ENCODE results near the gene SRCAP. TPM values are rescaled to one million over a fixed set of nuclear protein-coding genes. Genes with fewer than 3 reads are reported as not detected.

Gene SRCAP
- polyA plus RNA-seq, 1 of the 3 experiments (the other 2 are of a cell fraction): 5.6 TPM

- H3K27me3 ChIP-seq (ENCODE audit: insufficient read depth): no peaks in the 10 kb centered on the region
- TF ChIP-seq MAX (IDR thresholded peaks at IDR 0.05; ENCODE audit: low read depth) (no peak), RCOR1 (IDR thresholded peaks at IDR 0.05; ENCODE audit: low read length) (no peak), NFIC (IDR thresholded peaks at IDR 0.05; ENCODE audit: borderline replicate concordance) (no peak), GABPA (IDR thresholded peaks at IDR 0.05; ENCODE audit: low read depth) (no peak), YY1 (IDR thresholded peaks at IDR 0.05; ENCODE audit: low read depth) (no peak), FOSL2 (IDR thresholded peaks at IDR 0.05; ENCODE audit: borderline replicate concordance, low read depth) (no peak), USF2 (IDR thresholded peaks at IDR 0.05; ENCODE audit: borderline replicate concordance, low read depth, low read length) (no peak), NRF1 (IDR thresholded peaks at IDR 0.05; ENCODE audit: low read depth, low read length) (no peak), MXI1 (IDR thresholded peaks at IDR 0.05; ENCODE audit: low read depth, low read length) (no peak)
- ChIA-PET CTCF (no interaction called here), POLR2A (no interaction called here)
- H3K4me1 ChIP-seq (ENCODE audit: control insufficient read depth in 1 of 2, insufficient read depth in 2 of 2, low read depth in 1 of 2, low read length in 1 of 2): peaks cover 12 to 26% of the 10 kb centered on the region in 2 experiments; a peak in 3 of 4 replicates
- no peak for DNase-seq
- H3K9ac ChIP-seq: no peak overlapping the region
- H3K27ac ChIP-seq (ENCODE audit: low read depth in 2 of 2, low read length in 1 of 2): no peak overlapping the region
- no peaks in the 10 kb centered on the region for H3K9me2 ChIP-seq
- WGBS (ENCODE audit: low lambda C conversion rate): 95% methylated on average over 6 of the region's 6 CpGs
- H3K4me3 ChIP-seq (ENCODE audit: low read depth in 2 of 2, low read length in 1 of 2): no peak overlapping the region
- peaks cover 25% of the 10 kb centered on the region for H3K79me2 ChIP-seq (ENCODE audit: insufficient read depth)
- no peaks in the 10 kb centered on the region for H4K20me1 ChIP-seq (ENCODE audit: insufficient read depth)
- H3K4me2 ChIP-seq: no peak overlapping the region
- H3F3A ChIP-seq (replicated peaks; ENCODE audit: insufficient read depth): peaks cover 29% of the 10 kb centered on the region
- no peak overlapping the region for H2AFZ ChIP-seq (ENCODE audit: low read depth)
- peaks cover 12 to 45% of the 10 kb centered on the region in 2 experiments for H3K36me3 ChIP-seq (replicated peaks in 1 of 2; ENCODE audit: control insufficient read depth in 1 of 2, insufficient read depth in 2 of 2, low read length in 1 of 2)
- no peaks in the 10 kb centered on the region for H3K9me3 ChIP-seq
These were observed 80.6 kb downstream of the SRCAP start for GRCh38 chr16:30779596-30779995.

GRCh38 chr16:30780021-30780420 lies 81.0 kb downstream of the SRCAP start:
- DNase-seq: no peak
- POLR2A ChIA-PET: interaction anchor here (0.6 kb wide), 1 partner anchor 79 kb away, joined by 3 read pairs; no protein-coding TSS in a partner anchor
- peaks cover 29% of the 10 kb centered on the region for H3K79me2 ChIP-seq (ENCODE audit: insufficient read depth)
- WGBS (ENCODE audit: low lambda C conversion rate): 94% methylated on average over 3 of the region's 3 CpGs
- CTCF ChIA-PET: no interaction called here
- TF ChIP-seq NFIC (IDR thresholded peaks at IDR 0.05; ENCODE audit: borderline replicate concordance) (no peak), MEF2A (IDR thresholded peaks at IDR 0.05; ENCODE audit: borderline replicate concordance, low read depth) (no peak), NRF1 (IDR thresholded peaks at IDR 0.05; ENCODE audit: low read depth, low read length) (no peak), TEAD4 (IDR thresholded peaks at IDR 0.05; ENCODE audit: borderline replicate concordance, insufficient read depth) (no peak), RXRA (IDR thresholded peaks at IDR 0.05; ENCODE audit: borderline replicate concordance, low read depth) (no peak), IRF3 (IDR thresholded peaks at IDR 0.05; ENCODE audit: low read depth, low read length) (no peak), YY1 (IDR thresholded peaks at IDR 0.05; ENCODE audit: low read depth) (no peak), TCF12 (IDR thresholded peaks at IDR 0.05) (no peak), REST (IDR thresholded peaks at IDR 0.05; ENCODE audit: low read depth, low read length) (no peak), FOXJ3 (CRISPR knock-in tag; IDR thresholded peaks at IDR 0.05) (no peak), RCOR1 (IDR thresholded peaks at IDR 0.05; ENCODE audit: low read length) (no peak), RFX5 (IDR thresholded peaks at IDR 0.05; ENCODE audit: low read length) (no peak), CHD2 (IDR thresholded peaks at IDR 0.05; ENCODE audit: low read length, partially characterized antibody) (no peak), PBX3 (IDR thresholded peaks at IDR 0.05) (no peak), FOXM1 (IDR thresholded peaks at IDR 0.05; ENCODE audit: low read depth) (no peak), SMC3 (IDR thresholded peaks at IDR 0.05; ENCODE audit: low read depth, low read length) (no peak), EP300 (IDR thresholded peaks at IDR 0.05; ENCODE audit: borderline replicate concordance in 1 of 2, low read depth in 1 of 2, low read length in 1 of 2) (no peak), TAF1 (IDR thresholded peaks at IDR 0.05; ENCODE audit: borderline replicate concordance, low read depth, low read length) (no peak)
- H3F3A ChIP-seq (replicated peaks; ENCODE audit: insufficient read depth): peaks cover 26% of the 10 kb centered on the region
- H3K4me3 ChIP-seq (ENCODE audit: low read depth in 2 of 2, low read length in 1 of 2): no peak overlapping the region
- no peaks in the 10 kb centered on the region for H3K9me3 ChIP-seq
- H3K4me1 ChIP-seq (ENCODE audit: control insufficient read depth in 1 of 2, insufficient read depth in 2 of 2, low read depth in 1 of 2, low read length in 1 of 2): peaks cover 9 to 23% of the 10 kb centered on the region in 2 experiments; a peak in 3 of 4 replicates
- H4K20me1 ChIP-seq (ENCODE audit: insufficient read depth): no peaks in the 10 kb centered on the region
- no peak overlapping the region for H3K9ac ChIP-seq
- peaks cover 8 to 49% of the 10 kb centered on the region in 2 experiments for H3K36me3 ChIP-seq (replicated peaks in 1 of 2; ENCODE audit: control insufficient read depth in 1 of 2, insufficient read depth in 2 of 2, low read length in 1 of 2)
- no peak overlapping the region for H2AFZ ChIP-seq (ENCODE audit: low read depth)
- no peak overlapping the region for H3K4me2 ChIP-seq
- no peak overlapping the region for H3K27ac ChIP-seq (ENCODE audit: low read depth in 2 of 2, low read length in 1 of 2)
- H3K27me3 ChIP-seq (ENCODE audit: insufficient read depth): no peaks in the 10 kb centered on the region
- H3K9me2 ChIP-seq: no peaks in the 10 kb centered on the region
